NCI-H460 (cell line): Measurements from ENCODE around the gene TOM1L2. TPM values are rescaled to one million over a fixed set of nuclear protein-coding genes. Genes with fewer than 3 reads are reported as not detected.

ENCODE experiments used
- DNase-seq: peaks from one replicate; pipeline ENCODE4 v3.0.0-alpha.2; 2016; ENCODE audit warnings: low read depth; ENCODE audit errors: extremely low read depth
- small RNA-seq, 2 experiments: library from RNA; depleted of rRNA; stranded (forward); fragments of <200 nt; gene quantifications; one replicate each; pipeline ENCODE3, GENCODE V24; 2014
- total RNA-seq: library from RNA; depleted of rRNA; stranded (reverse); fragments of >200 nt; shearing (Covaris generic); gene quantifications from 2 replicates; pipeline ENCODE4 v1.2.3, GENCODE V29; 2014; rRNA removed

Gene TOM1L2
- total RNA-seq, 1 experiment from 2014 or later: 9.7 TPM

GRCh38 chr17:17797119-17797809 is 174.9 kb downstream of the TOM1L2 start:
- DNase-seq: no peak

- no peak for DNase-seq
Observed at GRCh38 chr17:17796787-17797061, 175.5 kb downstream of the TOM1L2 start.

GRCh38 chr17:17795946-17796786 is 176.0 kb downstream of the TOM1L2 start:
- DNase-seq: no peak

- DNase-seq: no peak
Observed at GRCh38 chr17:17795296-17795695, 176.9 kb downstream of the TOM1L2 start.

- no peak for DNase-seq
Observed at GRCh38 chr17:17794382-17794781, 177.8 kb downstream of the TOM1L2 start.

Small RNA genes lying within 50 kb of the gene (small RNA-seq; reads per million reads assigned to genes)
- gene MIR33B (1.1 to 39.3 reads per million in 2 experiments), gene MIR6777 (0 to 0.59 reads per million in 2 experiments)

Other genes starting within 250 kb of the TOM1L2 start
- 72.5 and 74.8 TPM in 2 replicates for gene SREBF1, start 135.4 kb downstream of the TOM1L2 start, total RNA-seq
- gene DRC3, start 462 bp upstream of the TOM1L2 start, total RNA-seq: 0.40 and 0.63 TPM in 2 replicates
- 8.0 and 8.4 TPM in 2 replicates for gene ATPAF2, start 66.8 kb upstream of the TOM1L2 start, total RNA-seq
- gene GID4, start 67.0 kb upstream of the TOM1L2 start, total RNA-seq: 12.4 and 14.8 TPM in 2 replicates
- gene DRG2, start 115.5 kb upstream of the TOM1L2 start, total RNA-seq: 41.6 and 42.5 TPM in 2 replicates
- 0.06 and 0.30 TPM in 2 replicates for gene MYO15A, start 136.4 kb upstream of the TOM1L2 start, total RNA-seq
- 94.1 and 96.2 TPM in 2 replicates for gene ALKBH5, start 211.4 kb upstream of the TOM1L2 start, total RNA-seq